Right atrium auricular region (tissue), 2 donors: ENCODE measurements around the gene P3H3. TPM values are rescaled to one million over a fixed set of nuclear protein-coding genes. Genes with fewer than 3 reads are reported as not detected.

Experiments
- DNase-seq: peaks from one replicate; pipeline ENCODE4 v3.0.0-alpha.2; 2019; ENCODE audit warnings: low spot score
- H3K27ac ChIP-seq, 2 donors: fragments of 200-600 bp; sonication (generic); 1 replicate in 1 of 2; 2 replicates in 1 of 2; pipeline ENCODE4 v1.5.1; 2016 to 2019
- H3K27me3 ChIP-seq, 2 donors: fragments of 200-600 bp; sonication (generic); one replicate each; pipeline versions ENCODE4 v1.5.1 to v1.6.0; 2017 to 2019
- H3K36me3 ChIP-seq: fragments of 200-600 bp; sonication (generic); one replicate; pipeline ENCODE4 v1.5.1; 2016
- H3K4me1 ChIP-seq, 2 donors: fragments of 200-600 bp; sonication (generic); one replicate each; pipeline versions ENCODE4 v1.5.1 to v1.6.0; 2017 to 2019
- H3K4me3 ChIP-seq, 2 donors: fragments of 200-600 bp; sonication (generic); 1 replicate in 1 of 2; 2 replicates in 1 of 2; pipeline ENCODE4 v1.5.1; 2017 to 2019; ENCODE audit warnings: mild to moderate bottlenecking in 1 of 2, moderate library complexity in 1 of 2
- H3K9me3 ChIP-seq, 2 donors: fragments of 200-600 bp; sonication (generic); one replicate each; pipeline ENCODE4 v1.5.1; 2019
- CTCF ChIP-seq, 2 donors: fragments of 200-600 bp; sonication (generic); IDR thresholded peaks; one replicate each; pipeline ENCODE4 v1.5.1; 2019; ENCODE audit warnings: antibody characterized with exemption in 2 of 2
- total RNA-seq, 2 donors: library from RNA; depleted of rRNA; stranded (reverse); fragments of >200 nt; gene quantifications; one replicate each; pipeline ENCODE4 v1.1.0, GENCODE V29; 2016

The P3H3 gene
- total RNA-seq, 2 donors from 2014 or later: 7.0 to 11.0 TPM

GRCh38 chr12:6818645-6819044 lies 9.6 kb upstream of the P3H3 start:
- Histone ChIP-seq H3K36me3 (no peaks in the 10 kb centered on the region), H3K27ac (no peak overlapping the region), H3K9me3 (no peaks in the 10 kb centered on the region), H3K4me3 (no peak overlapping the region), H3K4me1 (peaks cover 3 to 19% of the 10 kb centered on the region in 2 donors), H3K27me3 (no peaks in the 10 kb centered on the region)
- no peak for TF ChIP-seq CTCF (IDR thresholded peaks at IDR 0.05)
- no peak for DNase-seq

- Histone ChIP-seq H3K9me3 (no peaks in the 10 kb centered on the region), H3K4me1 (peaks cover 3 to 19% of the 10 kb centered on the region in 2 donors), H3K27ac (no peak overlapping the region), H3K36me3 (no peaks in the 10 kb centered on the region), H3K27me3 (no peaks in the 10 kb centered on the region), H3K4me3 (no peak overlapping the region)
- no peak for DNase-seq
- no peak for TF ChIP-seq CTCF (IDR thresholded peaks at IDR 0.05)
Measured at GRCh38 chr12:6819106-6820030, 8.8 kb upstream of the P3H3 start.

GRCh38 chr12:6820166-6820565 lies 8.0 kb upstream of the P3H3 start:
- no peak for TF ChIP-seq CTCF (IDR thresholded peaks at IDR 0.05)
- H3K4me3 ChIP-seq: no peak overlapping the region
- H3K27ac ChIP-seq: no peak overlapping the region
- no peak for DNase-seq
- peaks cover 3 to 23% of the 10 kb centered on the region in 2 donors for H3K4me1 ChIP-seq
- H3K9me3 ChIP-seq: no peaks in the 10 kb centered on the region
- H3K36me3 ChIP-seq: no peaks in the 10 kb centered on the region
- no peaks in the 10 kb centered on the region for H3K27me3 ChIP-seq

- no peak for DNase-seq
- H3K27me3 ChIP-seq: no peaks in the 10 kb centered on the region
- H3K27ac ChIP-seq: peak within 1 kb of the TSS; percentile 69 to 73
- peaks cover 3 to 32% of the 10 kb centered on the region in 2 donors for H3K4me1 ChIP-seq
- H3K9me3 ChIP-seq: no peaks in the 10 kb centered on the region
- TF ChIP-seq CTCF (IDR thresholded peaks at IDR 0.05): no peak
- no peaks in the 10 kb centered on the region for H3K36me3 ChIP-seq
- H3K4me3 ChIP-seq: peak within 1 kb of the TSS; percentile 49 to 58
Measured at GRCh38 chr12:6821591-6822425, 6.4 kb upstream of the P3H3 start, which contains the start of gene GPR162. GPR162 (plus strand) TSS chr12:6821821; CDS start chr12:6823899, 2,078 bp downstream.

- no peaks in the 10 kb centered on the region for H3K36me3 ChIP-seq
- DNase-seq: no peak
- H3K4me1 ChIP-seq: peaks cover 3 to 40% of the 10 kb centered on the region in 2 donors
- H3K9me3 ChIP-seq: no peaks in the 10 kb centered on the region
- no peak for TF ChIP-seq CTCF (IDR thresholded peaks at IDR 0.05)
- no peaks in the 10 kb centered on the region for H3K27me3 ChIP-seq
- peak overlapping the region in 1 of 2 donors; percentile 58 for H3K4me3 ChIP-seq
- no peak overlapping the region for H3K27ac ChIP-seq
Measured at GRCh38 chr12:6822426-6823135, 5.6 kb upstream of the P3H3 start.
